Panc1 (cell line): ENCODE data around the gene LANCL1. TPM values are rescaled to one million over a fixed set of nuclear protein-coding genes. Genes with fewer than 3 reads are reported as not detected.

Experiments used
- ATAC-seq: fragments of 200-7000 bp; cut with Tn5 transposase; 2 replicates; pipeline ENCODE4 v1.9.1; 2020; ENCODE audit warnings: mild to moderate bottlenecking, moderate library complexity
- BruUV-seq: library from RNA; stranded (reverse); fragments of 400-500 nt; replicated peaks from 2 replicates; lab custom pipeline; 2021; lab: Mats Ljungman, UMichigan
- CTCF ChIA-PET: fragments of 300-600 bp; sonication (Branson Sonifier 250); formaldehyde crosslinking; loops from one replicate; lab custom pipeline; 2022; ENCODE audit warnings: antibody characterized with exemption; lab: Charles Lee
- POLR2A ChIA-PET: fragments of 300-600 bp; sonication (Branson Sonifier 250); formaldehyde crosslinking; loops from one replicate; lab custom pipeline; 2022; ENCODE audit warnings: antibody characterized with exemption; lab: Charles Lee
- DNase-seq: peaks from one replicate; pipeline ENCODE4 v3.0.0-alpha.2; 2010; ENCODE audit warnings: low read depth, low spot score
- H3K27ac ChIP-seq: 2 replicates; pipeline ENCODE4 v1.5.1; 2011; ENCODE audit warnings: mild to moderate bottlenecking, low read length, inconsistent platforms
- H3K27me3 ChIP-seq: fragments of 200-500 bp; sonication (Bioruptor generic); 2 replicates; pipeline ENCODE4 v1.6.0; 2014; ENCODE audit warnings: low read length, inconsistent platforms; ENCODE audit not compliant: control insufficient read depth, insufficient read depth
- H3K36me3 ChIP-seq: fragments of 200-500 bp; sonication (Bioruptor generic); 2 replicates; pipeline ENCODE4 v1.5.1; 2014; ENCODE audit warnings: inconsistent platforms, mild to moderate bottlenecking, low read length, moderate library complexity; ENCODE audit not compliant: control insufficient read depth, insufficient read depth
- H3K4me1 ChIP-seq: 2 replicates; pipeline ENCODE4 v1.5.1; 2011; ENCODE audit warnings: inconsistent platforms, mild to moderate bottlenecking, low read length, moderate library complexity; ENCODE audit not compliant: control insufficient read depth, insufficient read depth
- H3K4me3 ChIP-seq, 2 experiments: 2 replicates each; pipeline ENCODE4 v1.5.1; 2011 to 2012; ENCODE audit warnings: low read depth in 2 of 2, low read length in 2 of 2, mild to moderate bottlenecking in 2 of 2, inconsistent platforms in 1 of 2, moderate library complexity in 1 of 2
- H3K9me3 ChIP-seq: fragments of 200-500 bp; sonication (Bioruptor generic); 2 replicates; pipeline ENCODE4 v1.5.1; 2014; ENCODE audit warnings: low read depth, mild to moderate bottlenecking, inconsistent platforms, low read length, moderate library complexity; ENCODE audit not compliant: control insufficient read depth, insufficient read depth
- CTCF ChIP-seq: fragments of 450-650 bp; IDR thresholded peaks from 2 replicates; pipeline ENCODE4 v1.5.1; 2017; ENCODE audit warnings: mild to moderate bottlenecking
- POLR2AphosphoS5 ChIP-seq: IDR thresholded peaks from 2 replicates; pipeline ENCODE4 v1.6.1; 2012; ENCODE audit warnings: mild to moderate bottlenecking, low read depth, low read length, moderate library complexity
- SIN3A ChIP-seq: IDR thresholded peaks from 2 replicates; pipeline ENCODE4 v1.6.1; 2012; ENCODE audit warnings: low read depth, mild to moderate bottlenecking, low read length, moderate library complexity, borderline replicate concordance; ENCODE audit not compliant: insufficient read depth
- TCF7L2 ChIP-seq: IDR thresholded peaks from 2 replicates; pipeline ENCODE4 v1.6.1; 2011; ENCODE audit warnings: mild to moderate bottlenecking, low read depth, low read length, inconsistent platforms
- in situ Hi-C: cut with HindIII; loops from 2 replicates; pipeline ENCODE4 v1.10.0; 2016; ENCODE audit warnings: low sequenced_read_pairs, low pct_unique_long_range_greater_than_20kb
- intact Hi-C: fragments of 100-400 bp; cut with micrococcal nuclease; formaldehyde crosslinking; loops from one replicate; pipeline ENCODE4 v1.10.0; 2022; ENCODE audit not compliant: unreplicated experiment
- total RNA-seq: library from RNA; stranded (reverse); gene quantifications from one replicate; pipeline ENCODE4 v1.2.1, GENCODE V29; 2021; ENCODE audit not compliant: unreplicated experiment
- TF ChIP-seq, protein P1 (sequence below), 2 experiments: IDR thresholded peaks; 2 replicates each; pipeline ENCODE4 v1.6.1; 2011 to 2012; ENCODE audit warnings: low read depth in 2 of 2, control low read depth in 1 of 2, low read length in 1 of 2, mild to moderate bottlenecking in 1 of 2, moderate library complexity in 1 of 2; ENCODE audit not compliant: insufficient read depth in 1 of 2

Gene LANCL1
- total RNA-seq, 1 experiment from 2014 or later, result 42.8 TPM

DNA sequence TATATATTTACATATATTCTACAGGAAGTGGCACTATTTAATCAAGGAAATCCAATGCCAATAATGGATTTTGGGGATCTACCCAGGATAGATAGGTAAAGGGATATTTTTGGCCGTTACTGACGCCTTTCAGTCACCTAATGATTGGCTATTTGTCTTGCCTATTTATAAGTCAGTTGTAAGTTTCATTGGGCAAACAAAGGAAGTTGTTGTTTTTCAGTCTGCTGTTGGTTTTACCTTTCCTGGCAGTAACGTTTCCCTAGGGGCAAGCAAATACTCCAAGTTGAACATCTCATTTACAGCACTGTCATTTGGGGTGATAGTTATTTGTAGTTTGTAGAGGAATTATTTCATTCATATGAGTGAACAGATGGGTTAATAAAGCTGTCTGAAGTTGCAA lies 17.0 kb upstream of the LANCL1 start:
- POLR2A ChIA-PET, result no interaction called here
- BruUV-seq, result no TSS peak
- Histone ChIP-seq H3K4me1 (no peaks in the 10 kb centered on the region), H3K9me3 (no peaks in the 10 kb centered on the region), H3K4me3 (no peak overlapping the region), H3K36me3 (no peaks in the 10 kb centered on the region), H3K27ac (no peak overlapping the region), H3K27me3 (no peaks in the 10 kb centered on the region)
- CTCF ChIA-PET, result no interaction called here
- no peak for DNase-seq
- in situ Hi-C loops (no loop called here), intact Hi-C loops (no loop called here)
- ATAC-seq, result no peak
- TF ChIP-seq TCF7L2, result no peak
- no peak for TF ChIP-seq POLR2AphosphoS5
- TF ChIP-seq CTCF, result no peak
- TF ChIP-seq, protein P1, sequence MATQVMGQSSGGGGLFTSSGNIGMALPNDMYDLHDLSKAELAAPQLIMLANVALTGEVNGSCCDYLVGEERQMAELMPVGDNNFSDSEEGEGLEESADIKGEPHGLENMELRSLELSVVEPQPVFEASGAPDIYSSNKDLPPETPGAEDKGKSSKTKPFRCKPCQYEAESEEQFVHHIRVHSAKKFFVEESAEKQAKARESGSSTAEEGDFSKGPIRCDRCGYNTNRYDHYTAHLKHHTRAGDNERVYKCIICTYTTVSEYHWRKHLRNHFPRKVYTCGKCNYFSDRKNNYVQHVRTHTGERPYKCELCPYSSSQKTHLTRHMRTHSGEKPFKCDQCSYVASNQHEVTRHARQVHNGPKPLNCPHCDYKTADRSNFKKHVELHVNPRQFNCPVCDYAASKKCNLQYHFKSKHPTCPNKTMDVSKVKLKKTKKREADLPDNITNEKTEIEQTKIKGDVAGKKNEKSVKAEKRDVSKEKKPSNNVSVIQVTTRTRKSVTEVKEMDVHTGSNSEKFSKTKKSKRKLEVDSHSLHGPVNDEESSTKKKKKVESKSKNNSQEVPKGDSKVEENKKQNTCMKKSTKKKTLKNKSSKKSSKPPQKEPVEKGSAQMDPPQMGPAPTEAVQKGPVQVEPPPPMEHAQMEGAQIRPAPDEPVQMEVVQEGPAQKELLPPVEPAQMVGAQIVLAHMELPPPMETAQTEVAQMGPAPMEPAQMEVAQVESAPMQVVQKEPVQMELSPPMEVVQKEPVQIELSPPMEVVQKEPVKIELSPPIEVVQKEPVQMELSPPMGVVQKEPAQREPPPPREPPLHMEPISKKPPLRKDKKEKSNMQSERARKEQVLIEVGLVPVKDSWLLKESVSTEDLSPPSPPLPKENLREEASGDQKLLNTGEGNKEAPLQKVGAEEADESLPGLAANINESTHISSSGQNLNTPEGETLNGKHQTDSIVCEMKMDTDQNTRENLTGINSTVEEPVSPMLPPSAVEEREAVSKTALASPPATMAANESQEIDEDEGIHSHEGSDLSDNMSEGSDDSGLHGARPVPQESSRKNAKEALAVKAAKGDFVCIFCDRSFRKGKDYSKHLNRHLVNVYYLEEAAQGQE (IDR thresholded peaks at IDR 0.05; ENCODE audit: insufficient read depth in 1 of 2, low read depth in 2 of 2, low read length in 1 of 2), result no peak
- no peak for TF ChIP-seq SIN3A

DNA sequence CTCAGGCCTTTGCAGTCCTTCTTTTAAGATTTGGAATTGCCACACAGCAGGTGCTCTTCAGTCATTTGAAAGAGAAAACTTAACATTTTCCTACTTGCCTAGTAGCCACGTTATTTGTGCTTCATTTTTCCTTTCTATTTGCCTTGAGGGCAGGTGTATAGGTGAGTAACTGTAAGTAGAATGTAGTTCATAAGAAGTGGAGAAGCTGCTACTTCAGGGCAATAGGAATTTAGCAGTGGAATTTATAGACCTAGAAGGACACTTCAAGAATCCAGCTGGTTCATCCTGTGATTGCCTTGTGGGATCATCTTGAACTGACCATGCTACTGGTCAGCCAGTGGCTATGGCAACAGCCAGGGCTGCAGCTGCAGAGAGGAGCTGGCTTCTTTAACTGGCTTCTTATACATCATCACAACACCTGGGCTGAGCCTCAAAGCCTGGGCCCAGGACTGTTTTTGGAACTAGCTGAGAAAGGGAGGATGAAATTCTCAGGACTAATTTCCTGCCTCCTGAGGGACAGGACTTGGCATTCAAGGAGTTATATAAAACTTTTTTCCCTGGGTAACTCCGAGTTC lies 5.1 kb upstream of the LANCL1 start:
- Histone ChIP-seq H3K9me3 (no peaks in the 10 kb centered on the region), H3K27me3 (no peaks in the 10 kb centered on the region), H3K27ac (no peak overlapping the region), H3K4me1 (no peaks in the 10 kb centered on the region), H3K4me3 (no peak overlapping the region), H3K36me3 (peaks cover 4% of the 10 kb centered on the region; the same call in 1 of the 2 replicates)
- DNase-seq, result no peak
- ATAC-seq, result no peak
- intact Hi-C loops, result no loop called here
- CTCF ChIA-PET, result no interaction called here
- POLR2A ChIA-PET, result no interaction called here
- BruUV-seq, result no TSS peak
- in situ Hi-C loops, result no loop called here
- TF ChIP-seq SIN3A, result no peak
- no peak for TF ChIP-seq CTCF
